GM21390 (cell line): ENCODE measurements around the gene AKAP1.

Source experiments
- ATAC-seq: cut with Tn5 transposase; IDR thresholded peaks from one replicate; pipeline ENCODE4 v1.9.1; 2021; ENCODE audit not compliant: unreplicated experiment

AKAP1 gene, protein sequence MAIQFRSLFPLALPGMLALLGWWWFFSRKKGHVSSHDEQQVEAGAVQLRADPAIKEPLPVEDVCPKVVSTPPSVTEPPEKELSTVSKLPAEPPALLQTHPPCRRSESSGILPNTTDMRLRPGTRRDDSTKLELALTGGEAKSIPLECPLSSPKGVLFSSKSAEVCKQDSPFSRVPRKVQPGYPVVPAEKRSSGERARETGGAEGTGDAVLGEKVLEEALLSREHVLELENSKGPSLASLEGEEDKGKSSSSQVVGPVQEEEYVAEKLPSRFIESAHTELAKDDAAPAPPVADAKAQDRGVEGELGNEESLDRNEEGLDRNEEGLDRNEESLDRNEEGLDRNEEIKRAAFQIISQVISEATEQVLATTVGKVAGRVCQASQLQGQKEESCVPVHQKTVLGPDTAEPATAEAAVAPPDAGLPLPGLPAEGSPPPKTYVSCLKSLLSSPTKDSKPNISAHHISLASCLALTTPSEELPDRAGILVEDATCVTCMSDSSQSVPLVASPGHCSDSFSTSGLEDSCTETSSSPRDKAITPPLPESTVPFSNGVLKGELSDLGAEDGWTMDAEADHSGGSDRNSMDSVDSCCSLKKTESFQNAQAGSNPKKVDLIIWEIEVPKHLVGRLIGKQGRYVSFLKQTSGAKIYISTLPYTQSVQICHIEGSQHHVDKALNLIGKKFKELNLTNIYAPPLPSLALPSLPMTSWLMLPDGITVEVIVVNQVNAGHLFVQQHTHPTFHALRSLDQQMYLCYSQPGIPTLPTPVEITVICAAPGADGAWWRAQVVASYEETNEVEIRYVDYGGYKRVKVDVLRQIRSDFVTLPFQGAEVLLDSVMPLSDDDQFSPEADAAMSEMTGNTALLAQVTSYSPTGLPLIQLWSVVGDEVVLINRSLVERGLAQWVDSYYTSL

GRCh38 chr17:57084802-57085447 is at the start of gene AKAP1:
AKAP1 (plus strand) TSS chr17:57085246; CDS start chr17:57105465, 20,219 bp downstream.
- ATAC-seq = peak; percentile 81

DNA sequence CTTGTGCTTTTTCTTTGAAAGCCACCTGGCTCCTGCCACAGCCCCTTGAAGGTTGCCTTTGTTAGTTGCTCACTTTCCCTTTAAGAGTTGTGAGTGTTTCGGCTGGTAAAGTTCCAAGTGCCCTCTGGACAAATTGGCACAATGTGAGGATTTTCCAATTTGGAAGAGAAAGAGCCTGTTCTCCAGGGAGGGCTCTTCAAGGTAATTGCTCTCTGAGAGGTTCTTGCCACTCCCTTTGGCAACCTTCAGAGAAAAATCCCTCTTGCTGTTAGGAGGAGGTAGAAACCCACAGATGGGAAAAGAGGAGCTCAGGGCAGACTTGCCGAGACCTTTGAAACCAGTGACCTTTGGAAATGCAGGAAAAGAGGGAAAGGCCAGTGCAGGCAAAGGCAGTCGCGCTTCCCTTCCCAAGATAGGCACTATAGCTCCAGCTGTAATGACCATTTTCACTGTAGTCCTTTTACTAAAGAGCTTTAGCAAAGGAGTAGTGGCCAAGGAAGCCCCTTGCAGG is 49.0 kb upstream of the AKAP1 start:
- no peak for ATAC-seq

- no peak for ATAC-seq
These were observed 47.6 kb upstream of the AKAP1 start for GRCh38 chr17:57037411-57037810.

GRCh38 chr17:57038486-57038885 is 46.6 kb upstream of the AKAP1 start:
- ATAC-seq = no peak

- ATAC-seq = no peak
These were observed 44.5 kb upstream of the AKAP1 start for GRCh38 chr17:57040571-57040970.

DNA sequence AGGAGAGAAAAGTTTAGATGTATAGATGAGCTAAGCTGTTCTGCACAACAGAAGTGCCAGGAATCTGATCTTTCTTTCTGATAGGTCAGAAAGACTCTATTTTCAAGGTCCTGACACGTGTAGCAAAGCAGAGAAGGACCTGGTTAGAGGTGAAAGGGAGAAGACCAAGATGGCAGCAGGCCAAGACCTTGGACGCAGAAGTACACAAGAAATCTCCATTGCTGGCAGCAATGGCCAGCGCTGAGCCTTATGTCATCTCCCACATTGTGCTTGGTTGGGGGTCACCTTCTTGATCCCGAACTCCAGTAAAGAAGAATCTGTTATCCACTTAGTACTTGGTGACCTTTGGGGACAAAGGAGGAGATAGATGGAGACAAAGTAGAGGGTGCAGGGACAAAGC is 41.8 kb upstream of the AKAP1 start:
- ATAC-seq = no peak

DNA sequence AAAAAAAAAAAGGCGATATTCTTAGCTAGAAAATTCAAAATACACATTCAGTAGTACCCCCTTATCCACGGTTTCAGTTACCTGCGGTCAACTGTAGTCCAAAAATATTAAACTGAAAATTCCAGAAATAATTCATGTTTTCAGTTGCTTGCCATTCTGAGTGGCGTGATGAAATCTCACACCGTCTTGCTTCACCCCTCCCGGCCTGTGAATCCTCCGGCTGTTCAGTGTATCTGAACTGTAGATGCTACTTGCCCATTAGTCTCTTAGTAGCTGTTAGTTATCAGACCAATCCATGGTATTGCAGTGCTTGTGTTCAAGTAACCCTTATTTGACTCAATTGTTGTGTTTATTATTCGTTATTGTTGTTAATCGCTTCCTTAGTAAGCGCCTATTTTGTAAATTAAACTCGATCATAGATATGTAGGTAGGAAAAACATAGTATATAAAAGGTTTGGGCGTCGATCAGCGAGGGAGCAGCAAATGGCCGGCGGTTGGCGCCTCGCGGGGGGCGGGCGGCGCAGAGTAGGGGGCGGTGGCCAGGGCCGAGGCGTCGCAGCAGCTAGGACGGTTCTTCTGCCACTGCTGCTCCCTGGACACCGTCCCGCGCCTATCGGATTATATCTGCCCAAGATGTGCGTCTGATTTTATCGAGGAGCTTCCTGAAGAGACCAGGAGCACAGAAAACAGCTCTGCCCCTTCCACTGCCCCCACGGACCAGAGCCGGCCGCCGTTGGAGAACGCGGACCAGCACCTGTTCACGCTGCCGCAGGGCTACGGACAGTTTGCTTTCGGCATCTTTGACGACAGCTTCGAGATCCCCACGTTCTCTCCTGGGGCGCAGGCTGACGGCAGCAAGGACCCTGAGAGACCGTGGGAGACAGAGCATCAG is 39.8 kb upstream of the AKAP1 start:
- ATAC-seq = peak; percentile 4

DNA sequence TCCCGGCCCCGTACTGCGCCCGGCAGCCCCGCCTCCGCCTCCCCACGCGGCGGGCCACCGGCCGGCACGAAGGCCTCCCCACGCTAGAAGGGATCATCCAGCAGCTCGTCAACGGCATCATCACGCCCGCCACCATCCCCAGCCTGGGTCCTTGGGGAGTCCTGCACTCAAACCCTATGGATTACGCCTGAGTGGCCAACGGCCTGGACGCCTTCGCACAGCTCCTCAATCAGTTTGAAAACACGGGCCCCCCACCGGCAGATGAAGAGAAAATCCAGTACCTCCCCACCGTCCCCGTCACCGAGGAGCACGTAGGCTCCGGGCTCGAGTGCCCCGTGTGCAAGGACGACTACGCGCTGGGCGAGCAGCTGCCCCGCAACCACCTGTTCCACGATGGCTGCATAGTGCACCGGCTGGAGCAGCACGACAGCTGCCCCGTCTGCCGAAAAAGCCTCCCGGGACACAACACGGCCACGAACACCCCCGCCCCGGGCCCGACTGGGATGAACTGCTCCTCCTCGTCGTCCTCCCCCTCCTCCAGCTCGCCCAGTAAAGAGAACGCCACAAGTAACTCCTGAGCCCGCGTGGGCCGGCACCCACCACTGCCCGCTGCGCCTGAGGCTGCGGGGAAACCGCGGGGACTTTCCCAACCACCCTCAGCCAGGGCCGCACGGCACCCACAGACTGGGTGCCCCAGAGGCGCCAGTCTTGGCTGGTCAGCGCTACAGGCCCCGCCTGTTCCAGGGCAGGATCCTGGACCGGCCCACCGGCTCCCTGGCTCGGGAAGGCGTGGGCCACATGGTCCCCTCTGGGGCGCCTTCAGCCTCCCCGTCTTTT is 39.0 kb upstream of the AKAP1 start:
- peak; percentile 57 for ATAC-seq

GRCh38 chr17:57046749-57047148 is 38.3 kb upstream of the AKAP1 start:
- no peak for ATAC-seq

DNA sequence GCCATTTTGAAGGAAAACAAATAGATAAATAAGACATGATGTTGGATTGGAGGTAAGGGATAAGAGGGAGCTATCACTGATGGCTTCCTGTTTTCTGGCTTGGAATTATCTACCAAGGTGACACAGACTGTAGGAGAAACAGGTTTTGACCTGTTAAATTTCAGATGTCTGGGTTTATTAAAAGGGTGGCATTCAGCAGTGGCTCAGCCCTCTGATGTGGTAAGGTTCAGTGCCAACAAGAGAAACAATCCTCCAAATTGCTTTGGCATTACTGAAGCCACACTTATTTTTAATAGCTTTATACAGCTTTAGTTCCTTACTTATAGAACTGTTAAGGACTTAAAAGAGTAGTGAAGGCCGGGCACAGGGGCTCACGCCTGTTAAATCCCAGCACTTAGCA is 37.0 kb upstream of the AKAP1 start:
- ATAC-seq = no peak

DNA sequence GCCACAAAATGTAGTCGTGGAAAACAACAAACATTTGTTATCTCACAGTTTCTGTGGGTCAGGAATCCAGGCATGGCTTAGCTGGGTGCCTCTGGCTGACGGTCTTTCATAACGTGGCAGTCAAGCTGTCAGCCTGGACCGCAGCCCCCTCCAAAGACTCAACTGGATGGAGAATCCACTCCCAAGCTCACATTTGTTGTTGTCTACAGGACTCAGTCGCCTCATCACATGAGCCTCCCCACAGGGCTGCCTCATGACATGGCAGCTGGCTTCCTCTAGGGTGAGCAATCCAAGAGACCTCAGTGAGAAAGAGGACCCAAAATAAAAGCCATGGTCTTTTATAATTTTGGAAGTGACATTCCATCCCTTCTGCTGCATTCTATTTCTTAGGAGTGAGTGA is 34.7 kb upstream of the AKAP1 start:
- ATAC-seq = no peak

GRCh38 chr17:57051886-57052361 is 33.1 kb upstream of the AKAP1 start:
- no peak for ATAC-seq

DNA sequence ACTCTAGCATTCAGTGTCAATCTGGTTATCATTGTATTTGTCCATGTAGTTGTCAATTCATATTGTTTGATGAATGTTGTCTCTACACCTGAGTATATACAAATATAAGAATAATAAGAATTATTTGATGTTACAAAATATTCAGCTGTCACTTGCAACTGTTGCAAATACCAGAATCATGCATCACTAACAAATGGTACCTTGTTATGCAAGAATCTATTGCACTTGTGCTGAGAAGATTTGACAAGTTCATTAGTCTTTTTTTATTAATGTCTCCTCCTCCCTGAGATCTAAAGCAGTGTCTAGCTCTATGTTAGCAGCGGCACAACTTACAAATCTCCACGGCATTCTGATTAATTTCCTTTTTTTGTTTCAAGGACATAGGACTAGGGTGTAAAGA is 22.2 kb upstream of the AKAP1 start:
- ATAC-seq = no peak

DNA sequence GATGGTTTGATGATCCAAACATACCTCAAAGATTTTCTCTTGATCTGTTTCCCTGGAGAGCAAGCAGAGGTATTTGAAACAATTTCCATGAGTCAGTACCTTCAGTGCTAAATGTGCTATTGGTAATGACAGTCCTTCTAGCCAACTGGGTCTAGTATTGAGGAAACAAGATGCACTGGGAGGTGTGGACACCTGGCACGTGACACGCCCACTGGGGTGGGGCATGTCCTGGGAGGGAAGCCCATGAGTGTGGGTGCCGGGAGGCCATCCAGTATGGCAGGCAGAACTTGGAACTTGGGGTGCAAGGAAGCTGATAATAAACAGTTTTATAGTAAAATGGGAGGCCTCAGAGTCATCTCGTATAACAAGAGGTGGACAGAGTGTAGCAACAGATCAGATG is 17.9 kb upstream of the AKAP1 start:
- no peak for ATAC-seq

GRCh38 chr17:57067781-57068180 is 17.3 kb upstream of the AKAP1 start:
- no peak for ATAC-seq

- no peak for ATAC-seq
These were observed 16.8 kb upstream of the AKAP1 start for GRCh38 chr17:57068222-57068658.

DNA sequence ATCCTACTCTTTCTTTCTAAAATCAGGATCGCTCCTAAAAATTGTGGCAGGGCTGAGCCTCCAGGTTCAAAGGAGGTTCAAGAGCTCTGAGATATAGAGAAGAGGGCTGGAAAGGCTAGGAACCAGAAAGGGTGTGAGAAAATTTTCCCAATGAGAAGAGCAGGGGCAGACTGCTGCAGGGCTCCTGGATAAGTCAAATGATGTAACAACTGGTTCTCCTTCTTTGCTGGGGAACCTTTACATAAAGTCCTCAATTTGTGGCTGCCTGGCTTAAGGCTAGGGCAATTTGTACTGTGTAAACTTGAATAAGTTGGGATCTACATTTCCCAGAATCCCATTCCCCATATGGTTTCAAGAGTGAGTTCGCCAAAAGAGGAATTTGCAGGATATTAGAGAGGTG is 16.3 kb upstream of the AKAP1 start:
- ATAC-seq = no peak

DNA sequence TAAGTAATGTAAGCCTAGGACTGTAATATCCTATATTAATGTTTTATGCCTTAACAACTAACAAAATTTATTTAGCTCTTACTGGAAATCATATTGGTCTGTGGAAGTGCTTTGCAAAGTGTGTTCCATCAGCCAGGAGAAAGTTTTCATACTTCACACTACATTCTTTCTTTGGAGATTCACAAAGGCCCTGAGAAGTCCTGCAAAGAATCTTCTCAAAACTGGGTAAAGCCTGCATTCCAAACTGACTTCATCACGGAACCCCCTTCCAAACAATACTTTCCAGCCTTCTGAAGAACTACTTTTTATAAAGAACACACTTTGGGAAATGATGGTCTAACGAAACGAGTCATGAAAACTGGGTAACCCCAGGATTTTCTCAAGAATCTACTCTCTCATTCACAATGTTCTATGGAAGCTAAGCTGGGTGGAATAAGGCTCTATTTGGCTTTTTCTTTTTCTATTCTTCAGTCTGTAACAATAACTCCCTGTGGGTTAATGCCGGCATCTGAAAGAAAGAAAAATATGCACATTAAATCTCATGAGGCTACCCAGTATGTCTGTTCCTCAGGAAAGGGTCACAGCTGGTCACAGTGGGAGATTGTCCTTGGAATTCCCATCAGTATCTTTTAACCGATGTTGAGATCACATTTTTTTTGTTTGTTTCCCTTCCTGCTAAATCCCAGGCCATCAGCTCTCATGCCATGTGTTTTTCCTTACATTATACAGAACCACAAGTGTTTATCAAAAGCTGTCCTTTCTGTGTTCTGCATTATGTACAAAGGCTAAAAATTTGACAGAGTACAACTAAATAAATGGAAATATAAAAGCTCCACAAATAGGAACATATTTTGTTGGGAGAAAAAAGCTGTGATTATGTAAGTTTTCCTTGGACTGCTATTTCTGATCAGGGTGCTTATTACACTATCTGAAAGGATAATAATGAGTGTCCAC is 12.8 kb upstream of the AKAP1 start:
- no peak for ATAC-seq
